ENCODE data around the gene COL18A1.
"Not testable (repeated sequence)": the region's sequence is repeated elsewhere in the genome, so short reads cannot be mapped to it uniquely, and the experiment has no call there.

Gene COL18A1

DNA sequence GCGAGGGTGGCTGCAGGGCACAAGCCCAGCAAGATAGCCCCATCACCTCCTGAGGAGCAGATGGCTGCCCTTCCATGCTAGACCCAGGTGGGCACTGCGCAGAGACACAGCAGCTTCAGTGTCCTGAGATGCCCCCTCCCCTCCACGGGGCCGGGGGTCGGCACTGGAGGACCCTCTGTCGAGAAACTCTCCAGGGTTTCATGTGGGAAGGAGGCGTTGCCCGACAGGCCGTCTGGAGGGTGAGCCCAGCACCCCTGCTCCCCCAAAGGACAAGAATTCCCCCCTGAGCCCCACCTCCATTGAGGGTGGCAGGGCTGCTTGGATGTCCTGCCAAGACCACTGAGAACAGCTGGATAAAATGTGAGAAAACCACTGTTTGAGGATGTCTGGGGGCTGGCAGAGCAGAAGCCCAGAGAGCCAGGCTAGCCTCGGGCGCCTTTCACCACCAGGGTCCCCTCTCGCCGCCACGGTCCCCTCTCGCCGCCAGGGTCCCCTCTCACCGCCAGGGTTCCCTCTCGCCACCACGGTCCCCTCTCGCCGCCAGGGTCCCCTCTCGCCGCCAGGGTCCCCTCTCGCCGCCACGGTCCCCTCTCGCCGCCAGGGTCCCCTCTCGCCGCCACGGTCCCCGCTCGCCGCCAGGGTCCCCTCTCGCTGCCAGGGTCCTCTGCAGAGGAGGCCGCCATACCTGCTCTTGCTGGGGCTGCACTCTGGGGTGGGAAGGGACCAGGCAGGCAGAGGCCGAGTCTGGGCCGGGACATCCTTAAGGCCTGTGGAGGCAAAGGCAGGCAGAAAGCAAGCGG lies 93.1 kb downstream of the COL18A1 start:
- DNase-seq, result no peak

DNA sequence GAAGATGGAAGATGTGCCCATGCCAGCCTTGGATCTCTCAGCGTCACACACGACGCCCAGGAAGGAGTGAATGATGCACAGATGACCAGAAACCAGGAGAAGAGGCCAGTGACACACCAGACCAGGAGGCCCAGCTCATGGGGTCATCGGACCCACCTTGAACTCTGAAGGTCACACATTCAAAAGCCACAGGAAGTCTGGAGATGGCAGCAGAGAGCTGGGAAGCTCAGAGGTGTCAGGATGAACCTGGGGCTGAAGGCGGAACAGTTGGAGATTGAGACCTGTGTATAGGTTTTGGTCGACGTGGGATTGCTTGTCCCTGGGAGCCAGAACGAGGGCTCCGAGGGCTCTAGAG lies 93.7 kb downstream of the COL18A1 start:
- DNase-seq, result no peak

DNA sequence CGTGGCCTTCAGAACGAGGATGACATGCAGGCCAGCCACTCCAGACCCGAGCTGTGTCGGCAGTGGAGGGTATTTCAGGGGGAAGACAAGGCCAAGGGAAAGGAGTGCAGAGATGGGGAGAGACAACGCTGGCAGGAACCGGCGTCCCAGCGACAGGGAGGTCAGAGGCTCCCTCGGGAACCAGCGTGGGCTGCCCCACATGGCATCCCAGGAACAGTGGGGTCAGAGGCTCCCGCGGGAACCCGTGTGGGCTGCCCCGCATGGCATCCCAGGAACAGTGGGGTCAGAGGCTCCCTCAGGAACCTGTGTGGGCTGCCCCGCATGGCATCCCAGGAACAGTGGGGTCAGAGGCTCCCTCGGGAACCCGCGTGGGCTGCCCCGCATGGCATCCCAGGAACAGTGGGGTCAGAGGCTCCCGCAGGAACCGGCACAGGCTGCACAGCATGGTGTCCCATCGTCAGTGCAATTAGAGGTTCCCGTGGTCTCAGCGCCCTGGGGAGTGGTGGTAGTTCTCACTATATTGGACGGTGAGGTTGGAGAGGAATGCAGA lies 94.3 kb downstream of the COL18A1 start:
- DNase-seq, result no peak

DNA sequence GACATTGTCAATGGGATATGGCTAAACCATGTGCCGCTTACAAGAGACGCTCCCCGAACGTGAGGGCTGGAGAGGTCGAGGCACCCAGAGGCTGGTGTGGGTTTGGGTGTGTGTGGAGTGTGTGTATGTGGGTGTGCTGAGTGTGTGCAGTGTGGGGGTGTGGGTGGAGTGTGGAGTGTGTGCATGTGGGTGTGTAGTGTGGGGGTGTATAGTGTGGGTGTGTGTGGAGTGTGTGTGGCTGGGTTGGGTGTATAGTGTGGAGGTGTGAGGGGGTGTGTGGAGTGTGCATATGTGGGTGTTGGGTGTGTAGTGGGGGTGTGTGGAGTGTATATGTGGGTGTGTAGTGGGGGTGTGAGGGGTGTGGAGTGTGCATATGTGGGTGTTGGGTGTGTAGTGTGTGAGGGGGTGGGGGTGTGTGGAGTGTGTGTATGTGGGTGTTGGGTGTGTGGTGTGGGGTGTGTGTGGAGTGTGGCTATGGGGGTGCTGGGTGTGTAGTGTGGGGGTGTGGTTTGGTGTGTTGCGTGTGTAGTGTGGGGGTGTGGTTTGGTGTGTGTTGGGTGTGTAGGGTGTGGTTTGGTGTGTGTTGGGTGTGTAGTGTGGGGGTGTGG lies 95.1 kb downstream of the COL18A1 start:
- no peak for DNase-seq

DNA sequence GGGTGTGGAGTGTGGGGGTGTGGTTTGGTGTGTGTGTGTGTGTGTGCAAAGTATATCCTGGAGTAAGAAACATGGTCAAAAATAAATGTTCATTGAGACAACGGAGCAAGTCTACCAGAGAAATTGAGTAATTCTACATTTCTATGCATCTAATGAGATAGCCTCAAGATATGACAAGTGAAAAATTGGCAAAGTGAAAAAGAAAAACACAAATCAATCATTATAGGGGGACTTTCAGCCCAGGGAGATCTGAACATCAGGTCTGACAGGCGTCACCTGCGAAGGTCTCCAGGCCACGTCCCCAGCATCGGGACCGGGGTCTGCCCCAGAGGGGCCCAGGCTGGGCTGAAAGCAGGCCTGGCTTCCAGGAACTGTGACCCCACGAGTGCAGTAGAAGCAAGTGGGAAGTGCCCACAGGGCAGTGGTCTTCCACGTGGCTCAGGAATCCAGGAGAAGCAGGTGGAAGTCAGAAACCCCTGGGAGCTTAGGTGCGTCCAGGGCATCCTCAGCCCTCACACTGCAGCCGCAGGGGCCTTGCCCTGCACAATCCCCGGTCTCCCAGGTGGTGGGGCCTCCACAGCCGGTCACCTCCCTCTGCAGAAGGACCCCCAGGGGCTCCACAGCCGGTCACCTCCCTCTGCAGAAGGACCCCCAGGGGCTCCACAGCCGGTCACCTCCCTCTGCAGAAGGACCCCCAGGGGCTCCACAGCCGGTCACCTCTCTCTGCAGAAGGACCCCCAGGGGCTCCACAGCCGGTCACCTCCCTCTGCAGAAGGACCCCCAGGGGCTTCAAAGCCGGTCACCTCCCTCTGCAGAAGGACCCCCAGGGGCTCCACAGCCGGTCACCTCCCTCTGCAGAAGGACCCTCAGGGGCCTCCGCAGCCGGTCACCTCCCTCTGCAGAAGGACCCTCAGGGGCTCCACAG lies 96.4 kb downstream of the COL18A1 start:
- not testable (repeated sequence) for DNase-seq

DNA sequence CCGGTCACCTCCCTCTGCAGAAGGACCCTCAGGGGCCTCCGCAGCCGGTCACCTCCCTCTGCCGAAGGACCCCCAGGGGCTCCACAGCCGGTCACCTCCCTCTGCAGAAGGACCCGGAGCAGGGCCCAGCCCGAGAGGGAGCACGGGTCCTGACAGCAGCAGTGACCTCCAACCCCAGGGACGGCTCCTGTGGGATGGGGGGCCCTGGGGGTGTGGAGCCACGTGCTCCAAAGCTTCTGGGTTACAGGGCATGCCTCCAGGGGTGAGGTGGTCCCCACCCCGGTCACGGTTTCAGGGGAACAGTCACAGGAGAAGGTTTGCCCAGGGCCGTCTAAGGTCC lies 97.0 kb downstream of the COL18A1 start:
- no peak for DNase-seq

DNA sequence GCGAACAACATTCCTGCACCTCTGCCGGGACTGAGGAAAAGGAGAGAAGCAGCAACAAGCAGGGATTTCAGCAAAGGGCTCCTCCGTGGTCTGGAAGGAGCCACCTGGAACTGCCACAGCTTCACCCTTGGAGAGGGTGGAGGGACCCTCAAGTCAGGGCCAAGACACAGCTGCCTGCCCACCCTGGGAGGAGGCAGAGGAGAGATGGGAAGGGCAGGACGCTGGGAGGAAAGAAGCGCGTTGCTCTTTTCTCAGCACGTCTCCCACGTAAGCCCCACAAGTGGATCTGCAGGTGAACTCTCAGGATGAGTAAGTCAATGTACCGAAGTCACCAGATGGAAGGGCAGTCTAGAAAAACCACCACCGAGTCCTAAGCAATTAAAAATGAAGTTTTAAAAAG lies 97.6 kb downstream of the COL18A1 start:
- no peak for DNase-seq

DNA sequence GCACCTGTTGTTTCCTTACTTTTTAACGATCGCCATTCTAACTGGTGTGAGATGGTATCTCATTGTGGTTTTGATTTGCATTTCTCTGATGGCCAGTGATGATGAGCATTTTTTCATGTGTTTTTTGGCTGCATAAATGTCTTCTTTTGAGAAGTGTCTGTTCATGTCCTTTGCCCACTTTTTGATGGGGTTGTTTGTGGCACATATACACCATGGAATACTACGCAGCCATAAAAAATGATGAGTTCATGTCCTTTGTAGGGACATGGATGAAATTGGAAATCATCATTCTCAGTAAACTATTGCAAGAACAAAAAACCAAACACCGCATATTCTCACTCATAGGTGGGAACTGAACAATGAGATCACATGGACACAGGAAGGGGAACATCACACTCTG lies 98.3 kb downstream of the COL18A1 start:
- not testable (repeated sequence) for DNase-seq

DNA sequence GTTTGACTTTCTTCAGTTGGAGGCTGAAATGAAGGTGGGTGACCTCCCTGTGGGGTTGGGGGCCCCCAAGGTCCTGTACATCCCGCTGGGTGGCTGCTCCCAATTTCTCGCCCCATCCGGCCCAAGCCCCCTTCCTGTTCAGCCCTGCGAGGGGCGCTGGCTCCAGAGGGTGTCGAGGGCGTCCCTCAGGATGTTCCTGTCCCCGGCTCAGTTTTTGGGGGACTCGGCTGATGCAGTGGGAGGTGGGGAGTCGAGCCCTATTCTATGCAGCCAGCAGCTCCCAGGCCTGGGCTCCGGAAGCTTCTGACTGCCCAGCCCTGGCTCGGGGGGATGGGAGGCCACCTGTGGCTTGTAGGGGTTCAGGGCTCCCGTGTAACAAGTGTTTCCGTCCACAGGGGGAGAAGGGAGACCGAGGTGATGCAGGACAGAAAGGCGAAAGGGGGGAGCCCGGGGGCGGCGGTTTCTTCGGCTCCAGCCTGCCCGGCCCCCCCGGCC lies 99.1 kb downstream of the COL18A1 start:
- DNase-seq, result no peak

DNA sequence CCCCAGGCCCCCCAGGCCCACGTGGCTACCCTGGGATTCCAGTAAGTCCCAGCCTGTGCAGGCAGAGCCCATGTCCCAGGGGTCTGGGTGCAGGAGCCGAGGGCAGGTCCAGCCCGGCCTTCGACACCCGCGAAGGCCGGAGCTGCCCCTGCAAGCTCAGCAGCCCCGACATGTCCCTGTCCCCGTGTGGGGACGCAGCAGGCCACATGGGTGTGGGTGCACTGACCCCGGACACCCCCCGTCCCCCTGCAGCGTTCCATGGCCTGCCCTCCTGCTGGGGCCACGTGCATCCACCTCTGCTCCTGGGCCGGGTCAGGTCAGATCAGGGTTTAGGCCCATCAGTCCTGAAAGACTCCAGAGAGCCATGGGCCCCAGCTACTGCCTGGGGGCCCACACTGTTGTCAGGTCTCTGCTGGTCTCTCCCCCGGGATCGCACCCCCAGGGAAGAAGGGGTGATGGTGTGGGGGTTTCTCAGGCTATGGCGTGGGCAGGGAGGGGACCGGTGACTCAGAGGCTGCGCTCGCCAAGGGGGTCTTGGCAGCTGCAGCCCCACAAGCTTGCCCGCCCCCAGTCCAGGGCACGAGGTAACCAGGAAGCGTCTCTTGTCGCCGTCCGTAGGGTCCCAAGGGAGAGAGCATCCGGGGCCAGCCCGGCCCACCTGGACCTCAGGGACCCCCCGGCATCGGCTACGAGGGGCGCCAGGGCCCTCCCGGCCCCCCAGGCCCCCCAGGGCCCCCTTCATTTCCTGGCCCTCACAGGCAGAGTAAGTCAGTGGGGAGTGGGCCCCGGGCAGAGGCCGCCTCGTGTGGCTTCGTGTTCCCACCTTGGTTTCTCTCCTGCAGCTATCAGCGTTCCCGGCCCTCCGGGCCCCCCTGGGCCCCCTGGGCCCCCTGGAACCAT lies 99.8 kb downstream of the COL18A1 start:
- no peak for DNase-seq

DNA sequence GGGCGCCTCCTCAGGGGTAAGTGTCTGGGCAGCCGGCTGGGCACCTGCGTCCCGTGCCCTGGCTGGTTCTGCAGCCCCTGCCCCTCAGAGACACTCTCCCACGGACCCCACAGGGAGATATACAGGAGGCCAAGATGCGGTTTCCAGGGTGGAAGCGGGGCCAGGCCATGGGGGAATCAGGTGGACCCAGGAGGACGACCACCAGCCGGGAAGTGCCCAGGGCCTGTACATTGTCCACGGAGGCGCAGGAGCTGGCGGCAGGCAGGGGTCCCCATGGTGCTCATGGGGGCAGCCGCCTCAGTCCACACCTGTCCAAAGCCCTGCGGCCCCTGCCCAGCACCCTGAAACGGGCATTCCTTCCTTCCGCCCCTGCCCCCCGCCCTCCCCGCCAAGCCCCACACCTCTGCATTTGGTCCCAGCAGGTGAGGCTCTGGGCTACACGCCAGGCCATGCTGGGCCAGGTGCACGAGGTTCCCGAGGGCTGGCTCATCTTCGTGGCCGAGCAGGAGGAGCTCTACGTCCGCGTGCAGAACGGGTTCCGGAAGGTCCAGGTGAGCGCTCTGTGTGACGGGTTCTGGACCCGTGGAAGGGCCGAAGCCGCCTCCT lies 100.6 kb downstream of the COL18A1 start:
- no peak for DNase-seq

DNA sequence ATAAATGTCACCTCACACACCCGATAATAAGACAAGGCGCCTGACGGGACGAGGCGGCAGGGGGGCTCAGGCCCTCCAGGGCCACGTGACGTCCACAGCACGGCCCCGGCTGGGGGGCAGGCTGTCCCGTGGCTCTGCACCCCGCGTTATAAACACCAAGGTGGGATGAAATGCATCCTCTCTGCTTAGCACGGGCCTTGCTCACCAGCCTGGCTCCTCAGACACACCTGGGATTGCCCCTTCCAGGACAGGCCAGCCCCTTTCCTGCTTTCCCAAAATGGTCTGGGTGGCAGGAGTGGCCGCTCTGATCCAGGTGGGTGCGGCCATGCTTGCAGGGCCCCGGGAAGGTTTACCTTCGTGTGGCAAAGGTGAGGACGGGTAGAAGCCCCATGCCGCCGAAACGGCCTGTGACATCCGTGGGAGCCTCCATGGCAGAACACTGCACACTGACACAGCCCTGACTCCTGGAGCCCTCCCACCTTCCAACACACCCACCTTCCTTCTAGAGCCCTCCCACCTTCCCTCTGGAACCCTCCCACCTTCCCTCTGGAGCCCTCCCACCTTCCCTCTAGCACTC lies 101.4 kb downstream of the COL18A1 start:
- DNase-seq, result no peak

DNA sequence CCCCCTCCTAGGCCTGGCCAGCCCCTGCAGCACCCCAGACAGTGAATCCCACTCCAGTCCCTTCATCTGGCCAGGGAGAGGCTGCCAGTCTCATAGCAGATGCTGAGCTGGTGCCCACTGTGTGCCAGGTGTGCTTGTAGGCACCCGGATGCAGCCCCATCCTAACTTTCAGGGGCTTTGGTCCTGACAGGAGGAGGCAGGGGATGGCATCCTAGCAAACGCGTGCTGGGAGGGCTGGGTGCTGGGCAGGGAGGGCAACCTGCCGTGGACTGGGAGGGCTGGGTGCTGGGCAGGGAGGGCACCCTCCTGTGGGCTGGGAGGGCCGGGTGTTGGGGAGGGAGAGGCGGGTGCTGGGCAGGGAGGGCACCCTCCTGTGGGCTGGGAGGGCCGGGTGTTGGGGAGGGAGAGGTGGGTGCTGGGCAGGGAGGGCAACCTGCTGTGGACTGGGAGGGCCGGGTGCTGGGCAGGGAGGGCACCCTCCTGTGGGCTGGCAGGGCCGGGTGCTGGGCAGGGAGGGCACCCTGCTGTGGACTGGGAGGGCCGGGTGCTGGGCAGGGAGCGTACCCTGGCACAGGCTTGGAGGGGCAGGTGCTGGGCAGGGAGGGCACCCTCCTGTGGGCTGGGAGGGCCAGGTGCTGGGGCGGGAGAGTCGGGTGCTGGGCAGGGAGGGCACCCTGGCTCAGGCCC lies 102.0 kb downstream of the COL18A1 start:
- no peak for DNase-seq

DNA sequence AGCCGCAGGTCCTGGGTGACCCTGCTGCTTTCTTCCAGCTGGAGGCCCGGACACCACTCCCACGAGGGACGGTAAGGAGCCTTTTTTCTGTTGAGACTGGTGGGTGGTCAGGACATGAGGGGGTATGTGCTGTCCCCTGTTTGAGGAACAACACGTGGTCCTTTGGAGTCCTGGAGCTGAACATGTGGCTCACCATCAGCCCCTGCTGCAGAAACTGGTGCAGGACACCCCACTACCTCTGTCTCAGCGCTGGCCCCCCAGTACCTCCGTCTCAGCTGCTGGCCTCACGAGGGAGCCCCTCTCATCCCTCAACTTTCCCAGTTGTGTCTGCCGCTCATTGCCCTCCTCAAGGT lies 102.5 kb downstream of the COL18A1 start:
- DNase-seq, result no peak

DNA sequence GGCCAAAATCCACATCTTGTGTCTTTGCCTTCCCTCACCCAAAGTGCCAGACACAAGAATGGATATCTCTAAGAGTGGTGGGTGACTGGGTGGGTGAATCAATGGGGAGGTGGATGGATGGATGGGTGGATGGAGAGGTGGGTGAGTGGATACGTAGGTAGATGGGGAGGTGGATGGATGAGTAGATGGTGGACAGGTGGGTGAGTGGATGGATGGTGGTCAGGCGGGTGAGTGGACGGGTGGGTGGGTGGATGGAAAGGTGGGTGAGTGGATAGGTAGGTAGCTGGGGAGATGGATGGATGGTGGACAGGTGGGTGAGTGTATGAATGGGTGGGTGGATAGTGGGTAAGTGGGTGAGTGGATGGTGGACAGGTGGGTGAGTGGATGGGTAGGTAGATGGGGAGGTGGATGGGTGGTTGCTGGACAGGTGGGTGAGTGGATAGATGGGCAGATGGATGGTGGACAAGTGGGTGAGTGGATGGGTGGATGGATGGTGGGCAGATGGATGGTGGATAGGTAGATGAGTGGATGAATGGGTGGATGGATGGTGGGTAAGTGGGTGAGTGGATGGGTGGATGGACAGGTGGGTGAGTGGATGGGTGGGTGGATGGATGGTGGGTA lies 103.0 kb downstream of the COL18A1 start:
- no peak for DNase-seq

DNA sequence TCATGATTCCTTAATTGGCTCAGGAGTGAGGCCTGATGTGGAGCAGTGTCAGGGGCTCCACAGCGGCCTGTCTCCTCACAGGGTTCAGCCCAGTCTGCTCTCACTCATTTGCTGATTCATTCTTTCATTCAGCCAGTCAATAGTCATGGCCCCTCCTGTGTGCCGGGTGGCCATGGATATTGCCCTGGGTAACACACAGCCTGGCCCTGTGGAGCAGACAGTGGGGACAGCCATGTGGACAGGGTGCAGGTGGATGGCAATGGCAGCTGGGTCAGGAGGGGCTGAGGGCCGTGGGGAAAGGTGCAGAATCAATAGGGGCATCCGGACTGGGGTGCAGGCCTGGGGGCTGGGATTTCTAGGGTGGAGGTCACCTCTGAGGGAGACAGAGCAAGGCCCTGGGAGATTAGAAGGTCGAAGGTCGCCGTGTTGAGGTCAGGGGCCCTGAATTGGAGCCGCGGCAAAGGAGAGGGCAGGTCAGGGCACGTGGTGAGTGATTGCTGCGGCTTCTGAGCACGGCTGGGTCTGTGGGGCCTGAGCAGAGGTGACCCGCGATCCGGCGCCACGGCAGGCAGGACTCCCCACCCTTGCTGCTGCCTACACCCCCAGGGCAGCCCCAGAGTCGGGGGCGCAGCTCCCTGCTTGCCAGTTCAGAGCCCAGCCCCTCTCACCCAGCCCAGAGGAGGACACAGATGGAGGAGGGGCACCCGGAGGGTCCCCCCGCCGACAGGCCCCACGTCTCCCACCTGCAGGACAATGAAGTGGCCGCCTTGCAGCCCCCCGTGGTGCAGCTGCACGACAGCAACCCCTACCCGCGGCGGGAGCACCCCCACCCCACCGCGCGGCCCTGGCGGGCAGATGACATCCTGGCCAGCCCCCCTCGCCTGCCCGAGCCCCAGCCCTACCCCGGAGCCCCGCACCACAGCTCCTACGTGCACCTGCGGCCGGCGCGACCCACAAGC lies 103.9 kb downstream of the COL18A1 start:
- no peak for DNase-seq

DNA sequence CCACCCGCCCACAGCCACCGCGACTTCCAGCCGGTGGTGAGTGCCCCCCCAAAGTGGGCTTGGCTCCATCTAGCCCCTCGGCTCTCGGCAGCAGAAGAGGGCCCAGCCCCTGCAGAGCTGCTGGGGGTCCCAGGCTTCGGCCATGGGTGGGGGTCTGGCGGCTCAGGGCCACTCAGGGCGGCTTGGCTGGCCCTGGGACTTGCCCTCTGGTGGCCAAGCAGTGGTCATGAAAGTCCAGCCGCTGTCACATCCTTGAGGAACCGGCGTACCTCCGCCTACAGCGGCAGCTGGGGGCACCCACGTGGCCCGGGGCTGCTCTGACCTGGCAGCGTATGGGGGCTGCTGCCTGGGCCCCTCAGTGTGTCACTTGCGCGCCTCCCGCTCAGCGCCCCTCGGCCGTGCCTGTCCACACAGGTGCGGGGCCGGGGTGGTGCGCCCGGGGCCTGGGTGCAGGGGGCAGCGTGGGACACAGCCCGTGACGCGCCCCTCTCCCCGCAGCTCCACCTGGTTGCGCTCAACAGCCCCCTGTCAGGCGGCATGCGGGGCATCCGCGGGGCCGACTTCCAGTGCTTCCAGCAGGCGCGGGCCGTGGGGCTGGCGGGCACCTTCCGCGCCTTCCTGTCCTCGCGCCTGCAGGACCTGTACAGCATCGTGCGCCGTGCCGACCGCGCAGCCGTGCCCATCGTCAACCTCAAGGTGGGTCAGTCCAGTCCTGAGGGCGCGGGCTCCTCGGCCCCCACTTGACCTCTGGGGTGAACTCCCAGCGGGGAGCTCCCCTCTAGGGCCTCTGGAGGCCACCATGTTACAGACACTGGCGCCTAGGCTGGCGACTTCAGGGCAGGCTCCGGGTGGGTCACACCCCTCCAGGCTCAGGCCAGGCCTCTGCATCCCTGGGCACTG lies 104.9 kb downstream of the COL18A1 start:
- DNase-seq, result no peak

DNA sequence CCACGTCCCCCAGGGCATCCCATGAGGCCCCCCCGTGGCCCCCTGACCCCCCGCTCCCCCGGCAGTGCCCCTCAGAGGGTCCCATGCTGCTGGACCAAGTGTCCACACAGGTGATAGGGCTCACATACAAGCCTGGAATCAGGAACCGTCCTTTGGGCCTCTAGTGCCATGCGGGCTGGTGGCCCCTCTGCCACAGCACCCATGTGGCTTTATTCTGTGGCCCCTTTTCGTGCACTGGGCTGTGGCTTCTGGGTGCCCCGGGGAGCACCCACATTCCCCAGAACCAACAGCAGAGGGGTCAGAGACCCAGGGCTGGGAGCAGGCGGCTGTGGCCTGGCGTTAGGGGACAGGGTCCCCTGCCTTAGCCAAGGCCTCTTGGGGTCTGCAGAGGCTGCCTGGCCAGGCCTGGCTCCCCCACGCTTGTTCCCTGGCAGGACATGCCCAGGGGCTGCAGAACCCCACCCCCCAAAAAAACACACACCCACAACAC lies 105.5 kb downstream of the COL18A1 start:
- DNase-seq, result no peak
